Stomach (tissue), 4 donors: ENCODE measurements around the gene RYR3.

ENCODE experiments used
- POLR2A ChIP-seq, 4 donors: fragments of 450-650 bp; IDR thresholded peaks; one replicate each; pipeline ENCODE4 v1.6.1; 2016; ENCODE audit warnings: antibody characterized with exemption in 4 of 4, control low read depth in 2 of 4, mild to moderate bottlenecking in 1 of 4, moderate library complexity in 1 of 4
- TF ChIP-seq, protein P1 (sequence below), 7 experiments: fragments of 450-650 bp in 4 of 7; fragments of 200-600 bp in 3 of 7; sonication (generic) in 3 of 7; IDR thresholded peaks; one replicate each; pipeline ENCODE4 v1.5.1; 2016 to 2019; ENCODE audit warnings: antibody characterized with exemption in 7 of 7, control low read depth in 2 of 7, mild to moderate bottlenecking in 1 of 7

- TF ChIP-seq, protein P1, sequence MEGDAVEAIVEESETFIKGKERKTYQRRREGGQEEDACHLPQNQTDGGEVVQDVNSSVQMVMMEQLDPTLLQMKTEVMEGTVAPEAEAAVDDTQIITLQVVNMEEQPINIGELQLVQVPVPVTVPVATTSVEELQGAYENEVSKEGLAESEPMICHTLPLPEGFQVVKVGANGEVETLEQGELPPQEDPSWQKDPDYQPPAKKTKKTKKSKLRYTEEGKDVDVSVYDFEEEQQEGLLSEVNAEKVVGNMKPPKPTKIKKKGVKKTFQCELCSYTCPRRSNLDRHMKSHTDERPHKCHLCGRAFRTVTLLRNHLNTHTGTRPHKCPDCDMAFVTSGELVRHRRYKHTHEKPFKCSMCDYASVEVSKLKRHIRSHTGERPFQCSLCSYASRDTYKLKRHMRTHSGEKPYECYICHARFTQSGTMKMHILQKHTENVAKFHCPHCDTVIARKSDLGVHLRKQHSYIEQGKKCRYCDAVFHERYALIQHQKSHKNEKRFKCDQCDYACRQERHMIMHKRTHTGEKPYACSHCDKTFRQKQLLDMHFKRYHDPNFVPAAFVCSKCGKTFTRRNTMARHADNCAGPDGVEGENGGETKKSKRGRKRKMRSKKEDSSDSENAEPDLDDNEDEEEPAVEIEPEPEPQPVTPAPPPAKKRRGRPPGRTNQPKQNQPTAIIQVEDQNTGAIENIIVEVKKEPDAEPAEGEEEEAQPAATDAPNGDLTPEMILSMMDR (IDR thresholded peaks at IDR 0.05): no peak
- TF ChIP-seq POLR2A (IDR thresholded peaks at IDR 0.05): no peak
Observed at GRCh38 chr15:33374226-33374914, 63.6 kb downstream of the RYR3 start.
